Adrenal gland (tissue), 5 donors: ENCODE data around the gene CFAP97D1.

Source experiments
- CTCF ChIP-seq, 6 experiments: fragments of 450-650 bp in 4 of 6; fragments of 200-600 bp in 2 of 6; sonication (generic) in 1 of 6; IDR thresholded peaks; 1 replicate in 5 of 6; 2 replicates in 1 of 6; pipeline versions ENCODE4 v1.5.1 to v1.8.0; 2016 to 2021; ENCODE audit warnings: antibody characterized with exemption in 6 of 6, mild to moderate bottlenecking in 2 of 6, moderate library complexity in 1 of 6
- POLR2A ChIP-seq, 2 donors: fragments of 450-650 bp; IDR thresholded peaks; one replicate each; pipeline ENCODE4 v1.6.1; 2017; ENCODE audit warnings: antibody characterized with exemption in 2 of 2, mild to moderate bottlenecking in 2 of 2, moderate library complexity in 1 of 2
- donor health status: DM: no; HTN: no; CAD: no.

- no peak for TF ChIP-seq CTCF (IDR thresholded peaks at IDR 0.05)
- no peak for TF ChIP-seq POLR2A (IDR thresholded peaks at IDR 0.05)
Measured at GRCh38 chr17:43831633-43832032, 51.4 kb downstream of the CFAP97D1 start.
